Neural progenitor cell (in vitro differentiated cells): Measurements from ENCODE around the gene CGREF1. TPM values are rescaled to one million over a fixed set of nuclear protein-coding genes. Genes with fewer than 3 reads are reported as not detected.

Experiments
- DNase-seq: peaks from one replicate; pipeline ENCODE4 v3.0.0-alpha.2; 2016; ENCODE audit warnings: low spot score
- H2AFZ ChIP-seq: fragments of 200-600 bp; sonication (generic); replicated peaks from 2 replicates; pipeline ENCODE4 v1.6.1; 2016; ENCODE audit warnings: antibody characterized with exemption
- H3F3A ChIP-seq: fragments of 200-600 bp; sonication (generic); 2 replicates; pipeline ENCODE4 v1.6.1; 2016; ENCODE audit warnings: antibody characterized with exemption, low read depth
- H3K27ac ChIP-seq: fragments of 200-600 bp; sonication (generic); 2 replicates; pipeline ENCODE4 v1.5.1; 2016; ENCODE audit warnings: mild to moderate bottlenecking
- H3K27me3 ChIP-seq: fragments of 200-600 bp; sonication (generic); 2 replicates; pipeline ENCODE4 v1.6.1; 2016; ENCODE audit warnings: mild to moderate bottlenecking, moderate library complexity
- H3K36me3 ChIP-seq: fragments of 200-600 bp; sonication (generic); 2 replicates; pipeline ENCODE4 v1.5.1; 2016
- H3K4me1 ChIP-seq: fragments of 200-600 bp; sonication (generic); 2 replicates; pipeline ENCODE4 v1.6.1; 2016; ENCODE audit warnings: mixed run types
- H3K4me2 ChIP-seq: fragments of 200-600 bp; sonication (generic); 2 replicates; pipeline ENCODE4 v1.6.1; 2016
- H3K4me3 ChIP-seq: fragments of 200-600 bp; sonication (generic); 2 replicates; pipeline ENCODE4 v1.5.1; 2016
- H3K79me2 ChIP-seq: fragments of 200-600 bp; sonication (generic); 2 replicates; pipeline ENCODE4 v1.6.1; 2016; ENCODE audit warnings: low read depth
- H3K9ac ChIP-seq: fragments of 200-600 bp; sonication (generic); 2 replicates; pipeline ENCODE4 v1.6.1; 2016
- H3K9me3 ChIP-seq: fragments of 200-600 bp; sonication (generic); 2 replicates; pipeline ENCODE4 v1.5.1; 2016; ENCODE audit warnings: low read depth
- H4K20me1 ChIP-seq: fragments of 200-600 bp; sonication (generic); 2 replicates; pipeline ENCODE4 v1.6.1; 2016; ENCODE audit warnings: low read depth
- H3K27ac Mint-ChIP-seq: 3 replicates; pipeline ENCODE4 v1.8.0; 2021; ENCODE audit warnings: mixed read lengths
- H3K27me3 Mint-ChIP-seq: 2 replicates; pipeline ENCODE4 v1.8.0; 2022; ENCODE audit warnings: low read depth, mild to moderate bottlenecking, inconsistent platforms, moderate library complexity, mixed read lengths; ENCODE audit not compliant: insufficient read depth
- H3K36me3 Mint-ChIP-seq: 3 replicates; pipeline ENCODE4 v1.8.0; 2021; ENCODE audit warnings: mixed read lengths
- H3K4me1 Mint-ChIP-seq: 3 replicates; pipeline ENCODE4 v1.8.0; 2021; ENCODE audit warnings: mixed read lengths
- H3K4me3 Mint-ChIP-seq: 3 replicates; pipeline ENCODE4 v1.8.0; 2021; ENCODE audit warnings: mild to moderate bottlenecking, moderate library complexity, mixed read lengths
- H3K9me3 Mint-ChIP-seq: 3 replicates; pipeline ENCODE4 v1.8.0; 2020; ENCODE audit warnings: mixed read lengths
- CTCF ChIP-seq: fragments of 200-600 bp; sonication (generic); IDR thresholded peaks from 2 replicates; pipeline ENCODE4 v1.5.1; 2017; ENCODE audit warnings: antibody characterized with exemption, mild to moderate bottlenecking
- EZH2 ChIP-seq: fragments of 200-600 bp; sonication (generic); IDR thresholded peaks from 2 replicates; pipeline ENCODE4 v1.6.1; 2017; ENCODE audit warnings: antibody characterized with exemption, mild to moderate bottlenecking, moderate library complexity
- EZH2phosphoT487 ChIP-seq: fragments of 200-600 bp; sonication (generic); IDR thresholded peaks from 2 replicates; pipeline ENCODE4 v1.6.1; 2017; ENCODE audit warnings: antibody characterized with exemption
- total RNA-seq: library from RNA; depleted of rRNA; stranded (reverse); fragments of >200 nt; gene quantifications from 2 replicates; pipeline ENCODE4 v1.2.3, GENCODE V29; 2015; ENCODE audit warnings: low replicate concordance

CGREF1 gene
- total RNA-seq, 1 donor from 2014 or later, result 3.0 TPM

DNA sequence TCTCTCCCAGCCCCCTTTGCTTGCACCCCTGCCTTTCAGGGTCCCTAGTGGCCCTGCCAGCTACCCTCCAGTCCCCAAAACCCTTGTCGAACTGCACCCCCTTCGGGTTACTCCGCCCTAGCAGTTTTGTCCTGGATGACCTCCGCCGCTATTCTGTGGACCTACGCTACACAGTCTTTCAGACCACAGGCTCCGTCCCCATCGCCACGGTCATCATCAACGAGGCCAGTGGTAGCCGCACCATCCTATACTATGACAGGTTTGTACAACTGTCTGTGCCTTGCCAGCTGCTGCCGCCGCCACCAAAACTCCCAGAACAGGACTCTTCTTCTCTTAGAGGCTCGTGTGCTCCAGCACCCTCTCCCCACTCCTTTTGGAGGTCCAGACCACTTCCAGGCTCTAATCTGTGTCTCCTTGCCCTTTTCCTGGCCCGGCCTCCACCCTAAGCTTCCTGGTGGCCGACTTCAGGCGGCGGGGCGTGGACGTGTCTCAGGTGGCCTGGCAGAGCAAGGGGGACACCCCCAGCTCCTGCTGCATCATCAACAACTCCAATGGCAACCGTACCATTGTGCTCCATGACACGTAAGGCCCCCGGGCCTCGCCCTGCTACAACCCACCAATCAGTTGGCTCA, 24.5 kb downstream of the CGREF1 start:
- Mint-ChIP-seq H3K27ac (peak overlapping the region; percentile 72), H3K4me1 (peaks cover 10% of the 10 kb centered on the region), H3K36me3 (no peaks in the 10 kb centered on the region), H3K27me3 (peaks cover 11% of the 10 kb centered on the region), H3K4me3 (peak overlapping the region; percentile 53), H3K9me3 (no peaks in the 10 kb centered on the region)
- no peaks in the 10 kb centered on the region for H3K4me1 ChIP-seq
- TF ChIP-seq CTCF (no peak), EZH2phosphoT487 (no peak), EZH2 (no peak)
- H3K9me3 ChIP-seq, result no peaks in the 10 kb centered on the region
- no peaks in the 10 kb centered on the region for H4K20me1 ChIP-seq
- no peak overlapping the region for H2AFZ ChIP-seq
- H3K36me3 ChIP-seq, result no peaks in the 10 kb centered on the region
- H3K27ac ChIP-seq, result no peak overlapping the region
- DNase-seq, result no peak
- no peak overlapping the region for H3K4me2 ChIP-seq
- H3F3A ChIP-seq, result no peaks in the 10 kb centered on the region
- no peak overlapping the region for H3K4me3 ChIP-seq
- H3K79me2 ChIP-seq, result no peaks in the 10 kb centered on the region
- no peak overlapping the region for H3K9ac ChIP-seq
- H3K27me3 ChIP-seq, result no peaks in the 10 kb centered on the region

DNA sequence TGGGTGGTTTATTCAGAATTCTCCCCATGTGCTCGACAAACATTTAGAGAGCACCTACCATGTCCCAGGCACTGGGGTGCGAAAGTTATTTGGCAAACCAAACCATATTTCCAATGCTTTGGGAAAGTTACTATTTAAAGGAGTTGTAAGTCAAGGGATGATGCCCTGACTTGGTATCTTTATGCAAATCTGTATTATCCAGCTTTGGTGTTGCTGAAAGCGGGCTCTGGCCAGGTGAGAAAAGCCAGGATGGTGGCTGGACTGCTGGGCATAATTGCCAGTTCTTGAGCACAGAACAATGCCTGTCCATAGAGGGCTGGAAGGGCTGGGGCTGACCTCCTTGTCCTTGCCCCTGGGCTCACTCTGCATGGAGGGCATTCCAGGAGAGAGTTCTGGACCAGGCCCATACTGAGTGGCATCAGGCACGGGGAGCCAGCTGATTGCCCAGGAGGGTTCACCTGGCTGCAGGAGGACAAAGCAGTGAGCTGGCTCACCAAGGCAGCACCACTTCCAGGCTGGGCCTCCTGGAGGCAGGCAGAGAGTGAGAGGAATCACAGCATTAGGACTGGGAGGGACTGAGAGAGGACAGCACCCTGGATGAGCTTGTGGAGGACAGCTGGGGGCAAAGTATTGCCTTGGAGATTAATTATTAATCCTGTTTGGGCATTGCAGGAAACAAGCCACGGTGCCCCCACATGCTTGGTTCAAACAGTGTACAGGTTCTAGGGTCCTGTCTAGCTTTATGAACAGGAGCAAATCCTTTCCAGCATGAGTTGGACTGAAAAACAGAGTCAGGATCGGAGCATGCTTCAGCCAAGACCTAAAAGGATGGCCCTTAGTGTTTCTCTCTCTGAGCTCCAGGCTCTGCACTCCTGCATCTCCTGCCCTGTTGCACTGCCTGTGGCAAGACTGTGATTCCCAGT, 25.2 kb downstream of the CGREF1 start:
- H3K79me2 ChIP-seq, result no peaks in the 10 kb centered on the region
- H3K27me3 Mint-ChIP-seq, result peaks cover 9% of the 10 kb centered on the region
- H3K9ac ChIP-seq, result no peak overlapping the region
- H4K20me1 ChIP-seq, result no peaks in the 10 kb centered on the region
- H3K27me3 ChIP-seq, result no peaks in the 10 kb centered on the region
- no peaks in the 10 kb centered on the region for H3K36me3 ChIP-seq
- H3K4me2 ChIP-seq, result no peak overlapping the region
- peaks cover 10% of the 10 kb centered on the region for H3K4me1 Mint-ChIP-seq
- H3K36me3 Mint-ChIP-seq, result no peaks in the 10 kb centered on the region
- no peak overlapping the region for H3K27ac ChIP-seq
- no peaks in the 10 kb centered on the region for H3K9me3 ChIP-seq
- no peak overlapping the region for H2AFZ ChIP-seq
- H3F3A ChIP-seq, result no peaks in the 10 kb centered on the region
- no peaks in the 10 kb centered on the region for H3K9me3 Mint-ChIP-seq
- TF ChIP-seq CTCF (no peak), EZH2phosphoT487 (no peak), EZH2 (no peak)
- no peak for DNase-seq
- H3K4me3 Mint-ChIP-seq, result peak overlapping the region; percentile 53
- no peaks in the 10 kb centered on the region for H3K4me1 ChIP-seq
- peak overlapping the region; percentile 72 for H3K27ac Mint-ChIP-seq
- H3K4me3 ChIP-seq, result no peak overlapping the region

DNA sequence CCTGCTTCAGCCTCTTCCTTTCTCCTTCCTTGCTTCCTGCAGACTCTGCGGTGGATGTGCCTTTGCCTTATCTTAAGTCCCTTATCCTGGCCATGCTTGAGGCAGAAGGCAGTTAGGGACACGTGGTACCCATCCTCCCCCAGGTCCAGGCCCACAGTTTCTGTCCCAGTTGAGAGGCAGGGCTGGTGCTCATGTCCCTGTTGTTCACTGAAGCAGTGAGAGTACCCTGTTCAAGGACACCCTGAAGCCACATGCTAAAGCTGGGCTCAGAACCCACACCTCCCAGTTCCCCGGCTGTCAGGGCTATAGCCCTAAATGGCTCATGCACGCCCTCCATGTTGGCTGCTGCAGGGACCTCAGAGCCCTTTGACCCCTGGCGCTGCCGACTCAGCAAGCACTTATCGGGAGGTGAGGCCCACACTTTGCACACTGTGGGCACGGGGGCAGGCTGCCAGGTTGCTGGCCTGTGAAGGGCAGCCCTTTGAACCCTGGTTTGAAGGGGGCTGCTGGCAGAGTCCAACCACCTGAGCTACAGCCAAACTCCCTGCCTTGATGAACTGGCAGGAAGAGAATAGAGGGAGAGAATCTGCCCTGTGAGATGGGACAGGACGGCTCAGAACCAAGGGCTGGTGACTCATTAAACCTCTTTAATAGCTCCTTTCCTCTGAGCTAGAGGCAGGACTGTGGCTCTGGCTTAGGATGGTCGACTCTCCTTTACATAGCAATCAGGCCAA, 26.1 kb downstream of the CGREF1 start:
- DNase-seq, result no peak
- no peak overlapping the region for H3K4me2 ChIP-seq
- no peak overlapping the region for H2AFZ ChIP-seq
- no peak overlapping the region for H3K4me3 ChIP-seq
- no peaks in the 10 kb centered on the region for H4K20me1 ChIP-seq
- no peaks in the 10 kb centered on the region for H3K36me3 ChIP-seq
- H3K79me2 ChIP-seq, result no peaks in the 10 kb centered on the region
- H3K27ac ChIP-seq, result no peak overlapping the region
- H3K36me3 Mint-ChIP-seq, result no peaks in the 10 kb centered on the region
- no peaks in the 10 kb centered on the region for H3K4me1 ChIP-seq
- peaks cover 10% of the 10 kb centered on the region for H3K4me1 Mint-ChIP-seq
- H3K27me3 ChIP-seq, result peaks cover under 1% of the 10 kb centered on the region
- no peak overlapping the region for H3K9ac ChIP-seq
- H3K4me3 Mint-ChIP-seq, result no peak overlapping the region
- H3K9me3 Mint-ChIP-seq, result no peaks in the 10 kb centered on the region
- no peaks in the 10 kb centered on the region for H3K9me3 ChIP-seq
- H3K27me3 Mint-ChIP-seq, result peaks cover 11% of the 10 kb centered on the region
- TF ChIP-seq EZH2, result no peak
- no peak for TF ChIP-seq CTCF
- TF ChIP-seq EZH2phosphoT487, result no peak
- no peaks in the 10 kb centered on the region for H3F3A ChIP-seq
- no peak overlapping the region for H3K27ac Mint-ChIP-seq
